CMK (cell line): ENCODE data around the gene DLL4.

Experiments
- DNase-seq: peaks from one replicate; pipeline ENCODE4 v3.0.0-alpha.2; 2010; ENCODE audit warnings: low read depth

Gene DLL4

GRCh38 chr15:40928821-40929659 is at the start of gene DLL4:
Gene DLL4 (plus strand): TSS chr15:40929340. CDS start chr15:40929669, 329 bp downstream.
- no peak for DNase-seq

- DNase-seq = no peak
These were observed 49.5 kb upstream of the DLL4 start for GRCh38 chr15:40879609-40880008.

- DNase-seq = no peak
These were observed 47.8 kb upstream of the DLL4 start for GRCh38 chr15:40881351-40881750.

- no peak for DNase-seq
These were observed 42.6 kb upstream of the DLL4 start for GRCh38 chr15:40886586-40886985.

- DNase-seq = no peak
These were observed 40.0 kb upstream of the DLL4 start for GRCh38 chr15:40889112-40889511.

GRCh38 chr15:40891138-40891537 is 38.0 kb upstream of the DLL4 start:
- DNase-seq = no peak

- no peak for DNase-seq
These were observed 37.2 kb upstream of the DLL4 start for GRCh38 chr15:40891810-40892446.

- no peak for DNase-seq
These were observed 36.6 kb upstream of the DLL4 start for GRCh38 chr15:40892447-40893012.

- no peak for DNase-seq
These were observed 36.0 kb upstream of the DLL4 start for GRCh38 chr15:40893019-40893670.

- DNase-seq = peak; percentile 90
These were observed 35.1 kb upstream of the DLL4 start, which contains the start of gene VPS18 for GRCh38 chr15:40893733-40894680. Gene VPS18 (plus strand): TSS chr15:40894450. CDS start chr15:40894769, 319 bp downstream.

- DNase-seq = peak; percentile 75
These were observed 34.3 kb upstream of the DLL4 start for GRCh38 chr15:40894681-40895448.

- no peak for DNase-seq
These were observed 29.5 kb upstream of the DLL4 start for GRCh38 chr15:40899536-40900207.

GRCh38 chr15:40900256-40901052 is 28.7 kb upstream of the DLL4 start:
- no peak for DNase-seq

- no peak for DNase-seq
These were observed 28.1 kb upstream of the DLL4 start for GRCh38 chr15:40901053-40901443.

- DNase-seq = no peak
These were observed 26.3 kb upstream of the DLL4 start for GRCh38 chr15:40902605-40903561.

GRCh38 chr15:40904552-40905201 is 24.5 kb upstream of the DLL4 start:
- DNase-seq = no peak
